GM19043 (cell line): Measurements from ENCODE around the gene PKDCC.

Source experiments
- ATAC-seq: cut with Tn5 transposase; IDR thresholded peaks from one replicate; pipeline ENCODE4 v1.9.1; 2021; ENCODE audit warnings: low read depth; ENCODE audit not compliant: unreplicated experiment

PKDCC gene

GRCh38 chr2:42102024-42102590 lies 54.3 kb downstream of the PKDCC start:
- ATAC-seq: peak; percentile 35

- ATAC-seq: no peak
Measured at GRCh38 chr2:42102591-42103450, 55.0 kb downstream of the PKDCC start.

- ATAC-seq: no peak
Measured at GRCh38 chr2:42103829-42104228, 56.0 kb downstream of the PKDCC start.

- ATAC-seq: no peak
Measured at GRCh38 chr2:42104621-42105020, 56.8 kb downstream of the PKDCC start.

GRCh38 chr2:42105330-42106256 lies 57.8 kb downstream of the PKDCC start:
- ATAC-seq: peak; percentile 53

GRCh38 chr2:42106257-42106816 lies 58.5 kb downstream of the PKDCC start:
- no peak for ATAC-seq

- no peak for ATAC-seq
Measured at GRCh38 chr2:42107249-42108042, 59.6 kb downstream of the PKDCC start.
